HG02798 (cell line): ENCODE measurements around the gene NBR1.
"Not testable (repeated sequence)": the region's sequence is repeated elsewhere in the genome, so short reads cannot be mapped to it uniquely, and the experiment has no call there.

Source experiments
- ATAC-seq: cut with Tn5 transposase; IDR thresholded peaks from one replicate; pipeline ENCODE4 v1.9.1; 2021; ENCODE audit warnings: mild to moderate bottlenecking; ENCODE audit not compliant: unreplicated experiment, poor library complexity

The NBR1 gene

GRCh38 chr17:43212641-43213490 lies 41.9 kb downstream of the NBR1 start:
- no peak for ATAC-seq

- no peak for ATAC-seq
These were observed 42.5 kb downstream of the NBR1 start for GRCh38 chr17:43213545-43213944.

GRCh38 chr17:43215341-43215740 lies 44.3 kb downstream of the NBR1 start:
- ATAC-seq = no peak

GRCh38 chr17:43216369-43216761 lies 45.4 kb downstream of the NBR1 start:
- no peak for ATAC-seq

- no peak for ATAC-seq
These were observed 46.0 kb downstream of the NBR1 start for GRCh38 chr17:43216762-43217613.

- no peak for ATAC-seq
These were observed 46.6 kb downstream of the NBR1 start for GRCh38 chr17:43217614-43218087.

GRCh38 chr17:43219001-43219400 lies 48.0 kb downstream of the NBR1 start:
- ATAC-seq = no peak

GRCh38 chr17:43219746-43220380 lies 48.8 kb downstream of the NBR1 start:
- no peak for ATAC-seq

- ATAC-seq = no peak
These were observed 49.6 kb downstream of the NBR1 start for GRCh38 chr17:43220511-43221125.

- ATAC-seq = no peak
These were observed 53.2 kb downstream of the NBR1 start for GRCh38 chr17:43224146-43224705.

- ATAC-seq = no peak
These were observed 55.4 kb downstream of the NBR1 start for GRCh38 chr17:43226393-43226792.

- ATAC-seq = not testable (repeated sequence)
These were observed 57.2 kb downstream of the NBR1 start, which contains the start of gene CCDC200 for GRCh38 chr17:43228020-43228782. Gene CCDC200, minus strand, starts transcription at chr17:43228623. Its CDS starts 69 bp downstream, at chr17:43228554.

- not testable (repeated sequence) for ATAC-seq
These were observed 60.4 kb downstream of the NBR1 start for GRCh38 chr17:43231205-43232020.

GRCh38 chr17:43232021-43232699 lies 61.1 kb downstream of the NBR1 start:
- ATAC-seq = not testable (repeated sequence)

GRCh38 chr17:43233263-43233662 lies 62.2 kb downstream of the NBR1 start:
- ATAC-seq = not testable (repeated sequence)

GRCh38 chr17:43233877-43234276 lies 62.9 kb downstream of the NBR1 start, which contains the start of gene RNU2-1:
Gene RNU2-1, minus strand, starts transcription at chr17:43233977.
- not testable (repeated sequence) for ATAC-seq

GRCh38 chr17:43239597-43239996 lies 68.6 kb downstream of the NBR1 start:
- ATAC-seq = not testable (repeated sequence)
